Natural killer cell (primary cell): ENCODE data around the gene NEMF. TPM values are rescaled to one million over a fixed set of nuclear protein-coding genes. Genes with fewer than 3 reads are reported as not detected.
A peak's percentile ranks its signal among the peaks of the same experiment; 100 is the strongest.
"Not testable (repeated sequence)": the region's sequence is repeated elsewhere in the genome, so short reads cannot be mapped to it uniquely, and the experiment has no call there.

Experiments
- ATAC-seq, 3 donors: fragments of 150-1000 bp in 2 of 3; fragments of 200-7000 bp in 1 of 3; cut with Tn5 transposase; 1 replicate in 1 of 3; 2 replicates in 2 of 3; pipeline ENCODE4 v1.10.0; 2021; ENCODE audit warnings: mild to moderate bottlenecking in 2 of 3, moderate library complexity in 2 of 3
- DNase-seq, 2 donors: peaks; one replicate each; pipeline versions ENCODE4 v3.0.0 to v3.0.0-alpha.2; 2013 to 2021; ENCODE audit warnings: mixed read lengths in 1 of 2
- H3K27ac ChIP-seq: one replicate; pipeline ENCODE4 v1.5.1; 2013; ENCODE audit warnings: mild to moderate bottlenecking, low read length
- H3K27me3 ChIP-seq: one replicate; pipeline ENCODE4 v1.6.1; 2013; ENCODE audit warnings: low read length; ENCODE audit not compliant: control insufficient read depth, insufficient read depth
- H3K36me3 ChIP-seq: one replicate; pipeline ENCODE4 v1.6.1; 2013; ENCODE audit warnings: low read length; ENCODE audit not compliant: control insufficient read depth, insufficient read depth
- H3K4me1 ChIP-seq: one replicate; pipeline ENCODE4 v1.6.1; 2013; ENCODE audit warnings: low read length; ENCODE audit not compliant: control insufficient read depth, insufficient read depth
- H3K4me3 ChIP-seq: one replicate; pipeline ENCODE4 v1.5.1; 2013; ENCODE audit warnings: low read length
- H3K9me3 ChIP-seq: one replicate; pipeline ENCODE4 v1.6.1; 2013; ENCODE audit warnings: low read length; ENCODE audit not compliant: control insufficient read depth, insufficient read depth
- H3K27ac Mint-ChIP-seq, 2 donors: one replicate each; pipeline ENCODE4 v1.8.0; 2022; ENCODE audit warnings: mild to moderate bottlenecking in 2 of 2, mixed read lengths in 2 of 2, moderate library complexity in 1 of 2
- H3K27me3 Mint-ChIP-seq, 2 donors: one replicate each; pipeline ENCODE4 v1.8.0; 2022; ENCODE audit warnings: low read depth in 2 of 2, mixed read lengths in 2 of 2
- H3K36me3 Mint-ChIP-seq: one replicate; pipeline ENCODE4 v1.8.0; 2022; ENCODE audit warnings: mixed read lengths
- H3K4me1 Mint-ChIP-seq, 2 donors: one replicate each; pipeline ENCODE4 v1.8.0; 2022; ENCODE audit warnings: mixed read lengths in 2 of 2
- H3K4me3 Mint-ChIP-seq: one replicate; pipeline ENCODE4 v1.8.0; 2022; ENCODE audit warnings: mild to moderate bottlenecking, moderate library complexity, mixed read lengths
- H3K9me3 Mint-ChIP-seq, 2 donors: one replicate each; pipeline ENCODE4 v1.8.0; 2022; ENCODE audit warnings: mixed read lengths in 2 of 2
- CTCF ChIP-seq: fragments of 200-600 bp; IDR thresholded peaks from one replicate; pipeline ENCODE4 v1.8.0; 2022; ENCODE audit warnings: antibody characterized with exemption
- WGBS: methylation state at CpG from one replicate; pipeline ENCODE4 v1.1.7; 2013; ENCODE audit warnings: missing lambda C conversion rate; ENCODE audit not compliant: insufficient coverage; 5-methylcytosine and 5-hydroxymethylcytosine counted together
- intact Hi-C: fragments of 100-400 bp; cut with micrococcal nuclease; formaldehyde crosslinking; loops from one replicate; pipeline ENCODE4 v1.14.2; 2022
- total RNA-seq, 4 donors: library from RNA; stranded (reverse); fragments of 120-200 nt in 1 of 4; gene quantifications; one replicate each; pipeline versions ENCODE4 v1.2.3 to v1.2.4, GENCODE V29; 2013 to 2022

Gene NEMF
- total RNA-seq, 3 donors from 2014 or later (not counting 1 experiment from before 2014, with no cell fraction given) = 120 to 126 (median 122) TPM

- 94% methylated on average over 2 of the region's 2 CpGs for WGBS
- Histone ChIP-seq H3K9me3 (no peaks in the 10 kb centered on the region), H3K27ac (no peak overlapping the region), H3K36me3 (peaks cover 80% of the 10 kb centered on the region), H3K4me1 (no peaks in the 10 kb centered on the region), H3K27me3 (no peaks in the 10 kb centered on the region), H3K4me3 (no peak overlapping the region)
- no peak overlapping the region for H3K27ac Mint-ChIP-seq
- H3K27me3 Mint-ChIP-seq = no peaks in the 10 kb centered on the region
- no peak for TF ChIP-seq CTCF
- ATAC-seq = no peak
- DNase-seq = no peak
- H3K4me1 Mint-ChIP-seq = peaks cover 0 to 5% of the 10 kb centered on the region in 2 donors
- intact Hi-C loops = no loop called here
- no peaks in the 10 kb centered on the region for H3K9me3 Mint-ChIP-seq
- no peak overlapping the region for H3K4me3 Mint-ChIP-seq
- H3K36me3 Mint-ChIP-seq = peaks cover 24% of the 10 kb centered on the region
Observed at GRCh38 chr14:49778421-49778820, 74.2 kb downstream of the NEMF start.

GRCh38 chr14:49774106-49774505, 78.5 kb downstream of the NEMF start:
- H3K4me3 Mint-ChIP-seq = no peak overlapping the region
- H3K4me3 ChIP-seq = no peak overlapping the region
- no peak for DNase-seq
- H3K36me3 ChIP-seq = peaks cover 37% of the 10 kb centered on the region
- ATAC-seq = no peak
- H3K4me1 Mint-ChIP-seq = peaks cover 11 to 17% of the 10 kb centered on the region in 2 donors
- no CpG with 5 or more reads among the region's 1 CpG for WGBS
- peak overlapping the region in 1 of 2 donors; percentile 1 for H3K27ac Mint-ChIP-seq
- TF ChIP-seq CTCF = no peak
- peaks cover 13% of the 10 kb centered on the region for H3K4me1 ChIP-seq
- intact Hi-C loops = no loop called here
- H3K27me3 ChIP-seq = no peaks in the 10 kb centered on the region
- H3K27ac ChIP-seq = no peak overlapping the region
- no peaks in the 10 kb centered on the region for H3K27me3 Mint-ChIP-seq
- peaks cover under 1% of the 10 kb centered on the region for H3K36me3 Mint-ChIP-seq
- H3K9me3 ChIP-seq = no peaks in the 10 kb centered on the region
- no peaks in the 10 kb centered on the region for H3K9me3 Mint-ChIP-seq

GRCh38 chr14:49771691-49772090, 80.9 kb downstream of the NEMF start:
- intact Hi-C loops, H3K9me3 Mint-ChIP-seq, H3K36me3 Mint-ChIP-seq, H3K4me3 ChIP-seq, H3K9me3 ChIP-seq, H3K27me3 ChIP-seq, ATAC-seq, H3K27ac ChIP-seq, DNase-seq, H3K4me3 Mint-ChIP-seq, H3K27me3 Mint-ChIP-seq: not testable (repeated sequence)
- Histone ChIP-seq H3K36me3 (peaks cover 17% of the 10 kb centered on the region), H3K4me1 (peaks cover 21% of the 10 kb centered on the region)
- 98% methylated on average over 10 of the region's 10 CpGs for WGBS
- H3K4me1 Mint-ChIP-seq = peaks cover 23 to 35% of the 10 kb centered on the region in 2 donors
- peak overlapping the region; percentile 97 for H3K27ac Mint-ChIP-seq

- ATAC-seq (no peak), DNase-seq (no peak)
- 93% methylated on average over 4 of the region's 4 CpGs for WGBS
- TF ChIP-seq CTCF = no peak
- peak overlapping the region; percentile 65 for H3K4me3 Mint-ChIP-seq
- no peaks in the 10 kb centered on the region for H3K27me3 ChIP-seq
- H3K36me3 Mint-ChIP-seq = no peaks in the 10 kb centered on the region
- H3K9me3 ChIP-seq = no peaks in the 10 kb centered on the region
- no peak overlapping the region for H3K27ac ChIP-seq
- H3K27me3 Mint-ChIP-seq = no peaks in the 10 kb centered on the region
- H3K4me3 ChIP-seq = no peak overlapping the region
- intact Hi-C loops = no loop called here
- H3K27ac Mint-ChIP-seq = peak overlapping the region; percentile 97
- peaks cover 22% of the 10 kb centered on the region for H3K4me1 ChIP-seq
- peaks cover 24 to 30% of the 10 kb centered on the region in 2 donors for H3K4me1 Mint-ChIP-seq
- H3K9me3 Mint-ChIP-seq = no peaks in the 10 kb centered on the region
- H3K36me3 ChIP-seq = peaks cover 15% of the 10 kb centered on the region
Observed at GRCh38 chr14:49770212-49770817, 82.3 kb downstream of the NEMF start.
